GM19467 (cell line): ENCODE data around the gene ANXA5.
A peak's percentile ranks its signal among the peaks of the same experiment; 100 is the strongest.

Experiments
- ATAC-seq: cut with Tn5 transposase; IDR thresholded peaks from one replicate; pipeline ENCODE4 v1.9.1; 2021; ENCODE audit warnings: mild to moderate bottlenecking, moderate library complexity; ENCODE audit not compliant: unreplicated experiment

ANXA5 gene

GRCh38 chr4:121712001-121712651 is 15.3 kb upstream of the ANXA5 start:
- ATAC-seq: no peak

- peak; percentile 91 for ATAC-seq
These were observed 14.7 kb upstream of the ANXA5 start for GRCh38 chr4:121711263-121712000.

DNA sequence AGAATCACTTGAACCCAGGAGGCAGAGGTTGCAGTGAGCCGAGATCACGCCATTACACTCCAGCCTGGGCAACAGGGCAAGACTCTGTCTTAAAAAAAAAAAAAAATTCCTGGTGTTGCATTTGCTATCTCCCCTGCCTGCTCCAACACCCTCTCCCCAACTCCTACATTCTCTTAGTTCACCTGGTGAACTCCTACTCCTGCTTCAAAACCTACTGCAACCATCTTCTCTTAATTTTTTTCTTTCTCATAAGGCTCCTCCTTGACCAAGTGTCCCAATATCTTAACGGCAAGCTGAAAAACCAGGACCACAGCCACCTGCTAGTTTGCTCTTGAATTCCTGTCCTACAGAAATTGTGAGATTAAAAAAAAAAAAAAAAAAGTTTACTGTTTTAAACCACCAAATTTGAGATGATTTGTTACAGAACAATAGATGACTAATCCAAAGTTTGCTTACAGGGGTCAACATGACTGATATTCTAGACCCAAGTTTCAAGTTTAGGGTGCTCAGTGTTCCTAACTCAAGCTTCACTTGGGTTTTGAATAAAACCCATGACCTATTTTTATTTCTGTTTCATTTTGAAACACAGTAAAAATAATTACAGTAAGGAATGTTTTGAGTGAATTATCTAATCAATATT is 13.1 kb upstream of the ANXA5 start:
- no peak for ATAC-seq

GRCh38 chr4:121707344-121707743 is 10.6 kb upstream of the ANXA5 start:
- ATAC-seq: no peak

DNA sequence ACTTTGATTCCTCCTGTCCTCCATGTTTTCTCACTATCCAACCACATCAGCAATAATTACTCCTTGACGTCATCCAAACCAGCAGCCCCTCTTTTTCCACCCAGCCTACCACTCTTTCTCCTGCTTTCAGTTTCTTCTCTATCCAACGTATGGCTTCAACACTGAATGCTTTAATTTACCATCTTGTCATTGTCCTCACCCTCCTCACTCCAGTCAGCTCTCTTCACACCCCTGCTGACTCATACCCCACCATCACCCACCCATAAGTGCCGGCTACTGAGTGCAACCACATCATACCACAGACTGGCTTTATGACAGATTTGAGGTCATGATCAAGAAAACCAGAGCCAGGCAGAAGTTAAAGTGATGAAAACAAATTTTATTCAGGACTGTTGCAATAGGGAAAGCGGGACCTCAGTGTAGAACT is 9.8 kb upstream of the ANXA5 start:
- ATAC-seq: peak; percentile 43

GRCh38 chr4:121705521-121705920 is 8.7 kb upstream of the ANXA5 start:
- ATAC-seq: no peak

- ATAC-seq: no peak
These were observed 5.4 kb upstream of the ANXA5 start for GRCh38 chr4:121702136-121702535.

GRCh38 chr4:121701263-121701662 is 4.5 kb upstream of the ANXA5 start:
- no peak for ATAC-seq

DNA sequence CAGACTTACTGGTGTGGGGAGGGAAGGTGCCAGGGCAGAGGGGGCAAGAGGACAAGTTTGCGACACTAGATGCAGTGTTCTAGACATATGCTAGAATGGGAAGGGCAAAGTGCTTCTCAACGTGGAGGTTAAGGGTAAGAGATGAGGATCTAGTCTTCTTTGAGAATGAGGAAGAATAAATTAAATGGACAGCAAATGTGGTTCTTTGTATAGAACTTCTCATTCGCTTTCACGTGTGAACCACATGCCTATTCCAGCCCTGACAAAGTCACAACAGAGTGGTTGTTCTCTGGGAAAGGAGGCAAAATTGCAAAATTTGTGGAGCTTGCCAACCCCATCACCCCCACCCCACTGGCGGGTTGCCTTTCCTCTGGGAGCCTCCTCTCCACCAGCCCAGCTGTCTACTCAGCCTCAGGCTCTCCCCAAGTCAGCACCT is 1.5 kb upstream of the ANXA5 start:
- ATAC-seq: no peak

DNA sequence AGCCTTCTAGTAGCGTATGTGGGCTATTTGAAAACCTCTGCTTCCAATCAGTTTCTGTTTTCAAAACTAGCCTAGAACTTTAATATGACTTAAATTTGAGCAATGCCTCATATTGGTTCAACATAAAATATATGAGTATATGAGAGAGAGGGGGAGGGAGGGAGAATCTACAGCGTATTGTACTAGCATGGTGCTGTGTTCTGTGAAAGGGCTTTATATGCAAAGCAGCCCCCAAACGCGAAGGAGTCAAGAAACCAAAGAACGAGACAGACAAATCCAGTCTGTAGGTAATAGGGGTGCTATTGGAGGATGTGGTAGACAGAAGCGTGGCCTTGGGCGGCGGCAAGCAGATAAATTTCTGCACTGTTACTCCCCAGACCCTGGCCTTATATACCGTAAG is 784 bp upstream of the ANXA5 start:
- no peak for ATAC-seq

GRCh38 chr4:121696170-121696580 is 605 bp downstream of the ANXA5 start:
- ATAC-seq: no peak

- no peak for ATAC-seq
These were observed 2.9 kb downstream of the ANXA5 start for GRCh38 chr4:121693886-121694285.

GRCh38 chr4:121693450-121693849 is 3.3 kb downstream of the ANXA5 start:
- ATAC-seq: no peak

GRCh38 chr4:121692261-121692660 is 4.5 kb downstream of the ANXA5 start:
- ATAC-seq: no peak

- ATAC-seq: no peak
These were observed 6.8 kb downstream of the ANXA5 start for GRCh38 chr4:121690001-121690400.

GRCh38 chr4:121688701-121689100 is 8.1 kb downstream of the ANXA5 start:
- no peak for ATAC-seq

GRCh38 chr4:121688261-121688660 is 8.5 kb downstream of the ANXA5 start:
- ATAC-seq: no peak

DNA sequence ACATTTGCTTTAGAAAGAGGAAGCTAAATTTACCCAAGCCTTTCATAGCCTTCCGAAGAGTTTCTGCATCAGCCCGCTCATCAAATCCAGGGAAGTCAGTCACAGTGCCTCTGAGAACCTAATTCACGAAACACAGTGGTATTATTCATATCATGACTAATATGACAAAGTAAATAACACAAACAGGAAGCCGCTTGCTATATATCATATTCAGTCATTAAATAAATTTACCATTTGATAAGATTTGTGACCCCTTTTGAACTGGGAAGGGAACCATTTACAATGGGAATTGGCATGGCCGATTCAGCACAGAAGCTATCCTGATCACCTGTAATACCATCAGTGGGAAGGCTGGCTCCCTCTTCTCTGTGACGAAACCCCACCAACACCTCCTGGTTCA is 10.5 kb downstream of the ANXA5 start:
- ATAC-seq: no peak

DNA sequence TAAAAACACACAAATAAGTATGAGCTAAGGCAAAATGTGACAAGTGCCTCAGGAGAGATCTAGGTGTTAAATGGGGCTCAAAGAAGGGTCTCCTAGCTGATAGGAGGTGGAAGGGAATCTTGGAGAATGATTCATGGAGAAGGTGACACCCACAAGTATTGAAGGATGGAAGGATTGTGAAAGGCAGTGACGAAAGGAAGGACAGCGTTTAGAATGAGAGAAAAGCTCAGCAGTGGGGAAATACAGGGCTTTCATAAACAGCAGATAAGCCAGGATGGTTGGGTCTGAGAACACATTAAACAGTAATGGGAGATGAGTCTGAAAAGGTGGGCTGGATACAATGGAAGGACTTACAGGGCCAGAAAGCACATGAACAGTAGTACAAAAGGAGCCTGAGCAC is 11.5 kb downstream of the ANXA5 start:
- no peak for ATAC-seq

DNA sequence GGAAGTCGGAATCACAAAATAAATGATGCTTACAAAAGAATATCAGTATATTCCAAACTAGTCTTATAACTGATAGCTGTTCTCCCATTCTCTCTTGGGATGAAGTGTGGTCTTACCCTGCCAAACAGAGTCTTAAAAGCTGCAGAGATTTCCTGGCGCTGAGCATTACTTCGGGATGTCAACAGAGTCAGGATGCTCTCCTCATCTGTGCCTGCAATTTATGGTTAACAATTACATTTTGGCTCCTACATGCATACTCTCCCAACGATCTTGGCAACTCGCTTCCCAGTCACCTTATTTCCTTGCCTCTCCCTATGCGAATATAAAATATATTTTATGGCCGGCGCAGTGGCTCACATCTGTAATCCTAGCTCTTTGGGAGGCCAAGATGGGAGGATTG is 12.2 kb downstream of the ANXA5 start:
- no peak for ATAC-seq

- no peak for ATAC-seq
These were observed 12.8 kb downstream of the ANXA5 start for GRCh38 chr4:121684016-121684415.

GRCh38 chr4:121680571-121680970 is 16.2 kb downstream of the ANXA5 start:
- ATAC-seq: no peak
